ENCODE data around the gene ISM1.
A peak's percentile ranks its signal among the peaks of the same experiment; 100 is the strongest.

The ISM1 gene

GRCh38 chr20:13259921-13260320 is 38.8 kb downstream of the ISM1 start:
- peak in 1 of 2 experiments; percentile 37 for DNase-seq

DNA sequence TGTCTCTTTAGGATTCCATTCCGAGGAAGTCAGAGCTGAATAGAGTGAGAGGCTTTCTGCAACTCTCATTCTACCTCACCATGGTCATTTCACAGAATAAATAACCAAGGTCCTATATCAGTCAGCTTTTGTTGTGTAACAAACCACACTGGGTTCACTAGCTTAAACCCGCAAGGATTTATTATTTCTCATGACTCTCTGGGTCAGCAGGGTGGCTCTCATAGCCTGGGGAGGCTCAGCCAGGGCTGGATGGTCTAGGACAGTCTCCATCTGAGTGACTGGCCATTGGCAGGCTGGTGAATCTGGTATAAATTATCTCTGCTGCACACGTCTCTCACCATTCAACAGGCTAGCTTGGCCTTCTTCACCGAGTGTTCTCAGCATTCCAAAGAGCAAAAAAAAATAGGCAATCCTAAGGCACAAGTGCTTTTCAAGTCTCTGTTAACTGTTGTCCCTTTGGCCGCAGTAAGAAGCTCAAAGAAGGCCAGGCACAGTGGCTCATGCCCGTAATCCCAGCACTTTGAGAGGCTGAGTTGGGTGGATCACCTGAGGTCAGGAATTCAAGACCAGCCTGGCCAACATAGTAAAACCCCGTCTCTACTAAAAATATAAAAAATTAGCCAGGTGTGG is 39.7 kb downstream of the ISM1 start:
- DNase-seq, result no peak

- DNase-seq, result peak; percentile 62 to 68
Observed at GRCh38 chr20:13261460-13262301, 40.6 kb downstream of the ISM1 start.

- no peak for DNase-seq
Observed at GRCh38 chr20:13262302-13262650, 41.2 kb downstream of the ISM1 start.

DNA sequence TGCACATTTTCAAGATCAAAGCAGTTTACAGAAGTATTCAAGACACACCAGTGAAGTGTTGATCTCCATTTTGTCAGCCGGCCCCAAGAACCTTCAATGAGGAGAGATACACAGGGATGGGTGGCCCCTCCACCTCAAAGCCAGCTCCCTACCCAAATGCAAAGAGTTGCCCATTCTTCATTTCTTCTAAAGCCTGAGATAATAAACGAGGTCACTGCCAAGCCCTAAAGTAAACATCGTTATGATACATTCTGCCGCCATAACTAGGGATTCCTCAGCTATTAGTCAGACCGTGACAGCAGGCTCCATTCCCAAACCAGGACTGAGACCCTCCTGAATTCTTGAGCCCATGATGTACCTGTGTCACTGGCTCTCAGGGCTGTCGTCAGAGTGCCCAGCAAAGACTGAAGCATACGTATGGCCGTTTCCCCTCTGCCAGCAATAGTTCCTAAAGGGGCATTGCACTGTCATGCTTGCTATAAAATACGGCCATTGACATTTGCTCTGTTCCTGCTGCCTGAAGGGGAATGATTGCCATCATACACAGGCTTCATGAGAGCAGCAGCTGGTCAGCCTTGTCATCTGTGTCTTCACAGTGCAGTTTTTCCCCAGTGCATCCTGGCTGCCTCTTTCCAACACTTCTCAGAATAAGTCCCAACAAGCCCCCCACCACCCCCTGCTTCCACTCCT is 41.7 kb downstream of the ISM1 start:
- peak; percentile 22 to 37 for DNase-seq

GRCh38 chr20:13263451-13263850 is 42.4 kb downstream of the ISM1 start:
- no peak for DNase-seq

GRCh38 chr20:13264907-13265306 is 43.8 kb downstream of the ISM1 start:
- DNase-seq, result no peak

GRCh38 chr20:13265941-13266340 is 44.9 kb downstream of the ISM1 start:
- DNase-seq, result no peak

DNA sequence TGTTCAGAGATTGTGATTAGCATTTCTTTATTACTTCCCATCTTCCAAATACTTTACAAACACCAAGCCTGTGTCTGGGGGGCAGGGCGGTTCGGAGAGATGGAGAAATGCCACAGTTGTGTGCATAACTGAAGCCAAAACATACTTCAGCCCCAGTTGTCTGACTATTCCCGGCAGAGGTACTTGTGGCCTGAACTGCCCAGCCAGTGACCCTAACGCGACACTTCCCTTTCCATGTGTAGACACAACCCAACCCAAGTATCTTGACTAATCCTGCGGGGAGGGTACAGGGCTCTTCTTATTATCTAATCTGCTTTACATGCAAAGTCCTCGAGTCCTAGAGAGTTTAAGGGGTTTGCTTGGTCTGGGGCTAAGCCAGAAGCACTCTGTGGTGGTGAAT is 46.2 kb downstream of the ISM1 start:
- no peak for DNase-seq

DNA sequence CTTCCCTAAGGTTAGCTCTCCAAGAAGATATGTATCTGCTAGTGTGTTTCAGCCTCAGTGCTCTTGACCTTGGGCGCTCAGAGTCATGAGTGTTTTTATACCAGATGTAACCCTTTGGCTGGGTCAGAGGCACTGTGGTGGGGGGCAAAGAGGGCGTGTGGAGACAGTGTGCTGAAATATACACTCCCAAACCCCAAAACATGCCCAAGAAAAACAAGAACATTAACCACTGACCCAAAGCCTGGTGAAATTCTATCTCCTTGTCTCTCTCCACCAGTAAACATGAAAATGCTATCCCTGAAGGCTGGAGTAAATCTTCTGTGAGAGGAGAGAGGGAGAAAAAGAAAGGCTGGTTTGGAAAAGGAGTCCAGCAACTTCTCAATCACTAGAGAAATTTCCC is 47.9 kb downstream of the ISM1 start:
- no peak for DNase-seq

- no peak for DNase-seq
Observed at GRCh38 chr20:13270211-13270610, 49.1 kb downstream of the ISM1 start.

DNA sequence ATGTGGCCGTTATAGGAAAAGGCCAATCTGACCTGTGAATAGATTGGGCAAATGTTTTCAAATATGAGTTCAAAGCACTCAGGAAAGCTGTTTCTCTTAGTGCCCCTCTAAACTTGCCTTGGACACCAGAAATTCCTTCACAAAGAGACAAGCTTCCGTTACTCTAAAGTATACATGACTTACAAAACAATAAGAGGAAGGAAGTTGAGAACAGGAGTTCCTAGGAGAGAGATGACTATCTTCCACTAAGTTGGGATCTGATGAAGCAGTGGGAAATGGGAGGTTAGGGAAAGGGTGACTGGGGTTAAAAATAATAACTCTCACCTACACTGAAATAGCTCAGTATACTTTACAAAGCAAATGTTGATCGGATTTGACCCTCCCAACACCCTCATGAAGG is 50.0 kb downstream of the ISM1 start:
- DNase-seq, result no peak

DNA sequence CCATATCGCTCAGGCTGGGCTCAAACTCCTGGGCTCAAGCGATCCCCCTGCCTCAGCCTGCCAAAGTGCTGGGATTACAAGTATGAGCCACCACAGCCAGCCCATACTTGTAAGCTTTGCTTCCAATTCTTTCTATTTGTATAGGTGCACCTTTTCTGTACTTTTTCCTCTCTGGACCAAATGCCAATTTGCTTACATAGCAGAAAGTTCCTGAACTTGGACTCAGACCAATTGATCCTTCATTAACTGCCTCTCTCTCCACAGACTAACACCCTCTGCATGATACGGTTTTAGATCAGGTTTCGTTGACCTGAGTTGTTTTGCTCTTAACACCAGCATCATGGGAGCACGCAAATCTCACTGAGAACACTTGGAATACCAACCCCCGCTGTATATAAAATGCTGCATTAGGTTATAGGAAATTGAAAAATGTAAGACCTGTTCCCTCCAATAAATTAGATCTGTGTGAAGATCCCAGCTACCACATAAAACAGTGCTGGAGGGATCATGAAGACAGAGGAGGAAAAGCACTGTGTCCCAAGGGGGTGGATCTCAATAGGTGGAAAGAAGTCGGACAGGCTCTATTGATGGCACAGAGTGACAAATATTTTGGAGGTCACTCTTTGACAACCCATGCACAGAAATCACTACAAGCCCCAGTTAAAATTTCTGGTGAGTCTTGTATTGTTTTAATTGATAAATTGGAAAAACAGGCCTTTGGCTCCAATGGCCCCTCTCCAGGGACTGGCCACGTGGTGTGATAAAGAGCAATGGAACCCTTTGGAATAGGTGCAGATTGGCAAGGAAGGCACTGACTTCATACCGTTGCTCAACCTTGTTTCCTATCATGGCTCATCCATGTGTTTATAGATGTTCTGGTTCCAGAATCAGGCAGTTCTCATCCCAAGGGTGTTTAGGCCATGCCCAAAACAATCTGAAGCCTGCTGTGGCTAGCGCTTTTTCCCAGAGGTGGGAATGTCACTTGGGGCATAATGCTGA is 51.2 kb downstream of the ISM1 start:
- DNase-seq, result no peak

- peak; percentile 35 to 66 for DNase-seq
Observed at GRCh38 chr20:13274275-13274861, 53.3 kb downstream of the ISM1 start.

DNA sequence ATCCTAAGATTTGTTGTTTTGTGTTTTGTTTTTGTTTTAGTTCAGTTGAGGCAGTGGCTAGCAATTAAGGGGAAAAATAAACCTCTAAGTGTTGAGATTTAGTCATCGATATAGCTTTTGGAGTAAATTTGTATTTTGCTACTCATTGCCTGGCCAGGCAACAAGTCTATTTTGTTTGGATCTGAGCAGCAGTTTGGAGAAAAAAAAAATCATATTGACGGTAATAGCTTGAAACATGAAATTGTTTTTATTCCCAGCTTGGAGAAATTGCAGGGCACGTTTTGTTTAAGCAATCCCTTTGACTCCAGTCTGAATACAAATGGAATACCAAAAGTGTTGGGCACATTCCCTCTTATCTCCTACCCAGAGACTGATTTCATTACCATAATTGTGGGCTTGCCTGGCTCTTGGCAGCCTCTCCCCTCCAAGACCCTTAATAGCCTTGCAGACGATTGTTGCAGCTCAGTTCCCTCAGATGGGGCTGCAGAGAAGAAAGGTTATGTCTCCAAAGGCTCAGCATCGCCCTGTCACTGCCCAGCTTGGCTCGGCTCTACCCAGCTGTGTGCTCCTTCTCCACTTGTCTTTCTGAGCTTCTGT is 56.0 kb downstream of the ISM1 start:
- no peak for DNase-seq

GRCh38 chr20:13277663-13278295 is 56.7 kb downstream of the ISM1 start:
- DNase-seq, result no peak

- DNase-seq, result no peak
Observed at GRCh38 chr20:13278812-13279570, 57.9 kb downstream of the ISM1 start.

GRCh38 chr20:13280609-13281324 is 59.7 kb downstream of the ISM1 start:
- no peak for DNase-seq

DNA sequence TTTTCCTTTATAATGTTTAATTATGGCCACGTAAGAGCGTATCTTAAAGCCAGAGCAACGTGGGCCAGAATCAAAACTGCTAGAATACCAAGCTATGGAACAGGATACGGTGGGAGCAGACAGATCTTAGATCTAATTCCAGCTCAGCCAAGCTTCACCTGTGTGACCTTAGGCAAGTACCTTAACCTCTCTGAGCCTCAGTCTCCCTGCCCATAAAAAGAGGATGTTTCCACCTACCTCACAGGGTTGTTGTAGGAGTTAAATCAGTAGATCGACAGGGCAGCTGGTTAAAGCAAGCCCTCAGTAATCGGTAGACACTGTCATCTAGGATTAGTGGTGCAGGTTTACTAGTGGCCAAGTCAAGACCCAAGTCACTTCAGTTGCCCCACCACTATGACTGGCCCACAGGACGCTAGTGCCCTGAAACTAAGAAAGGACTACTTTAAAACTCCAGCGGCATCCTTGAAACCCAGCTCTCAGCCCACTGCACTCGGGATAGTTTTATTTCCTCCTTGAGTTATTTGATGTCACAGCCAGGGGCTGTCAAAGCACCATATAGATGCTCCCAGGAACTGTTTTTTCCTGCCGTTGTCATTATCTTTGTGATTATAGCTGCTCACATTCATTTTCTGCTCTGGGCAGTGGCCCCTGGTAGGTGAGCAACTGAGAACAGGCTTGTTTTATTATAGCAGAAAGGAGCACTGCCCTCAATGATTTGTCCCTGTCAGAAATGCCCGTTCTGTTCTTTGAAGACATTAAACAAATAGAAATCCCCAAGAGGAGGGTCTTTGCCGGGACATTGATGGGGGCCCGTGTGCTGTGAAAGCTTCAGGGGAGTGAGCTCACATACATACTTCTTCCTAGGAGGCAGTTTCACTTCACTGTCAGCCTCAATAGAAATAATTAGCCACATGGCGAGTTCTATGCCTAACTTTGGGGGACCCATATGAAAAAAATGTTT is 63.1 kb downstream of the ISM1 start:
- no peak for DNase-seq

Measured in SHP77 (cell line).